Stimulated activated CD4-positive, alpha-beta T cell treated with anti-CD3 and anti-CD28 coated beads, Interleukin-4, amount 100 ng/mL, for 24 hours (primary cell): ENCODE results near the gene DISC1.
A peak's percentile ranks its signal among the peaks of the same experiment; 100 is the strongest.
"Not testable (repeated sequence)": the region's sequence is repeated elsewhere in the genome, so short reads cannot be mapped to it uniquely, and the experiment has no call there.

Experiments
- DNase-seq: peaks from one replicate; pipeline ENCODE4 v3.0.0-alpha.2; 2020

Gene DISC1

GRCh38 chr1:231626535-231626950, at the start of gene DISC1:
DISC1 (plus strand) TSS chr1:231626790; CDS start chr1:231626868, 78 bp downstream.
- DNase-seq: peak; percentile 59

- no peak for DNase-seq
These were observed 49.5 kb upstream of the DISC1 start for GRCh38 chr1:231576804-231577718.

- DNase-seq: no peak
These were observed 45.7 kb upstream of the DISC1 start for GRCh38 chr1:231580874-231581273.

- no peak for DNase-seq
These were observed 44.7 kb upstream of the DISC1 start for GRCh38 chr1:231581859-231582258.

- DNase-seq: no peak
These were observed 43.2 kb upstream of the DISC1 start for GRCh38 chr1:231583376-231583775.

GRCh38 chr1:231584117-231584516, 42.5 kb upstream of the DISC1 start:
- DNase-seq: no peak

- no peak for DNase-seq
These were observed 41.7 kb upstream of the DISC1 start for GRCh38 chr1:231584921-231585320.

- peak; percentile 48 for DNase-seq
These were observed 36.0 kb upstream of the DISC1 start for GRCh38 chr1:231590453-231591198.

GRCh38 chr1:231591466-231591865, 35.1 kb upstream of the DISC1 start:
- DNase-seq: no peak

GRCh38 chr1:231592809-231593208, 33.8 kb upstream of the DISC1 start:
- DNase-seq: no peak

GRCh38 chr1:231593264-231593663, 33.3 kb upstream of the DISC1 start:
- DNase-seq: not testable (repeated sequence)

- DNase-seq: no peak
These were observed 32.5 kb upstream of the DISC1 start for GRCh38 chr1:231594123-231594522.

- DNase-seq: no peak
These were observed 31.8 kb upstream of the DISC1 start for GRCh38 chr1:231594749-231595148.

GRCh38 chr1:231596337-231596791, 30.2 kb upstream of the DISC1 start:
- DNase-seq: no peak

- no peak for DNase-seq
These were observed 28.6 kb upstream of the DISC1 start for GRCh38 chr1:231597971-231598370.

- DNase-seq: no peak
These were observed 26.1 kb upstream of the DISC1 start for GRCh38 chr1:231600458-231600976.

GRCh38 chr1:231601824-231602672, 24.5 kb upstream of the DISC1 start:
- no peak for DNase-seq

GRCh38 chr1:231602673-231602984, 24.0 kb upstream of the DISC1 start:
- DNase-seq: no peak

- DNase-seq: peak; percentile 47
These were observed 22.9 kb upstream of the DISC1 start for GRCh38 chr1:231603598-231604275.

GRCh38 chr1:231604276-231604621, 22.3 kb upstream of the DISC1 start:
- no peak for DNase-seq

- no peak for DNase-seq
These were observed 21.2 kb upstream of the DISC1 start for GRCh38 chr1:231605149-231606100.
